Epithelial cell of proximal tubule (primary cell): ENCODE results near the gene OR2V1. TPM values are rescaled to one million over a fixed set of nuclear protein-coding genes. Genes with fewer than 3 reads are reported as not detected.
"Not testable (repeated sequence)": the region's sequence is repeated elsewhere in the genome, so short reads cannot be mapped to it uniquely, and the experiment has no call there.

ENCODE experiments used
- DNase-seq: peaks from one replicate; pipeline ENCODE4 v3.0.0-alpha.2; 2011; ENCODE audit warnings: low read depth
- H3K4me3 ChIP-seq: 2 replicates; pipeline ENCODE4 v1.5.1; 2011; ENCODE audit warnings: low read depth, mild to moderate bottlenecking, low read length
- CTCF ChIP-seq: conservative IDR thresholded peaks from 2 replicates; pipeline ENCODE4 v1.5.1; 2012; ENCODE audit warnings: low read depth, mild to moderate bottlenecking, low read length
- total RNA-seq: library from RNA; depleted of rRNA; stranded (reverse); fragments of >200 nt; gene quantifications from 2 replicates; pipeline ENCODE4 v1.2.3, GENCODE V29; 2015

Gene OR2V1
- total RNA-seq, 1 donor from 2014 or later = not detected

GRCh38 chr5:181098762-181099601 is 32.0 kb downstream of the OR2V1 start:
- no peak for TF ChIP-seq CTCF
- no peak for DNase-seq

GRCh38 chr5:181097759-181098491 is 33.0 kb downstream of the OR2V1 start:
- H3K4me3 ChIP-seq = peak overlapping the region; percentile 24
- not testable (repeated sequence) for DNase-seq

More at GRCh38 chr5:181098762-181099601, 32.0 kb downstream of the OR2V1 start:
- H3K4me3 ChIP-seq = no peak overlapping the region

- not testable (repeated sequence) for H3K4me3 ChIP-seq, DNase-seq
Observed at GRCh38 chr5:181097383-181097753, 33.6 kb downstream of the OR2V1 start.

GRCh38 chr5:181096721-181097382 is 34.1 kb downstream of the OR2V1 start:
- H3K4me3 ChIP-seq, DNase-seq: not testable (repeated sequence)

- not testable (repeated sequence) for DNase-seq, H3K4me3 ChIP-seq
Observed at GRCh38 chr5:181095162-181095561, 35.8 kb downstream of the OR2V1 start.

- DNase-seq = no peak
- no peak for TF ChIP-seq CTCF
- no peak overlapping the region for H3K4me3 ChIP-seq
Observed at GRCh38 chr5:181092428-181092827, 38.5 kb downstream of the OR2V1 start.

GRCh38 chr5:181088289-181088688 is 42.7 kb downstream of the OR2V1 start:
- TF ChIP-seq CTCF = peak; percentile 41
- no peak overlapping the region for H3K4me3 ChIP-seq
- DNase-seq = no peak

GRCh38 chr5:181087309-181087708 is 43.7 kb downstream of the OR2V1 start:
- DNase-seq = no peak
- H3K4me3 ChIP-seq = no peak overlapping the region
- no peak for TF ChIP-seq CTCF

- no peak for TF ChIP-seq CTCF
Observed at GRCh38 chr5:181086884-181087205, 44.1 kb downstream of the OR2V1 start.

More at GRCh38 chr5:181086884-181087205, 44.1 kb downstream of the OR2V1 start:
- H3K4me3 ChIP-seq = no peak overlapping the region
- DNase-seq = no peak
